ENCODE results near the gene LIN52. TPM values are rescaled to one million over a fixed set of nuclear protein-coding genes. Genes with fewer than 3 reads are reported as not detected.

LIN52 gene
- 7.1 and 7.3 TPM in 2 replicates for polyA plus RNA-seq (2013)

GRCh38 chr14:74084277-74085046, at the start of gene LIN52, which contains the start of gene ALDH6A1:
TSS of gene LIN52 (plus strand) at chr14:74084956. CDS start at chr14:74084975, 19 bp downstream.
TSS of gene ALDH6A1 (minus strand) at chr14:74084453. CDS start at chr14:74084394, 59 bp downstream.
- H3K79me2 ChIP-seq (ENCODE audit: control insufficient read depth, insufficient read depth, low read length, poor library complexity), result peaks cover 1% of the 10 kb centered on the region
- H2BK12ac ChIP-seq (ENCODE audit: low read length), result no peak within 1 kb of the TSS
- peak within 1 kb of the TSS; percentile 67 for H4K12ac ChIP-seq (ENCODE audit: low read depth, low read length)
- peak within 1 kb of the TSS; percentile 46 for H4K91ac ChIP-seq (ENCODE audit: low read depth, low read length)
- no peak within 1 kb of the TSS for H2AK5ac ChIP-seq (ENCODE audit: low read length)
- H3K14ac ChIP-seq (ENCODE audit: low read length), result peak within 1 kb of the TSS; percentile 67
- H2BK5ac ChIP-seq (ENCODE audit: low read depth, low read length, poor library complexity), result no peak within 1 kb of the TSS
- no peaks in the 10 kb centered on the region for H3K36me3 ChIP-seq (ENCODE audit: control insufficient read depth in 1 of 2, insufficient read depth in 2 of 2, low read length in 2 of 2)
- DNase-seq, result peak; percentile 100
- H3K27me3 ChIP-seq (ENCODE audit: insufficient read depth, low read length), result no peaks in the 10 kb centered on the region
- peak within 1 kb of the TSS; percentile 81 for H3K4me3 ChIP-seq (ENCODE audit: low read depth, low read length)
- H3K79me1 ChIP-seq (ENCODE audit: low read length), result peaks cover 4% of the 10 kb centered on the region
- H2BK120ac ChIP-seq (ENCODE audit: insufficient read depth, low read length, poor library complexity), result peak within 1 kb of the TSS; percentile 47
- H3K4me2 ChIP-seq (ENCODE audit: low read length), result peak within 1 kb of the TSS; percentile 98
- peak within 1 kb of the TSS; percentile 82 for H3K9ac ChIP-seq (ENCODE audit: low read length)
- H3K9me3 ChIP-seq (ENCODE audit: insufficient read depth, low read depth, low read length), result no peaks in the 10 kb centered on the region
- H4K8ac ChIP-seq (ENCODE audit: low read depth, low read length), result peak within 1 kb of the TSS; percentile 75
- H3K27ac ChIP-seq (ENCODE audit: low read depth, low read length), result peak within 1 kb of the TSS; percentile 35
- H3K18ac ChIP-seq (ENCODE audit: low read length), result peak within 1 kb of the TSS; percentile 59
- peaks cover 0 to 2% of the 10 kb centered on the region in 2 experiments for H3K4me1 ChIP-seq (ENCODE audit: control insufficient read depth in 1 of 2, insufficient read depth in 2 of 2, low read length in 2 of 2)
- WGBS (ENCODE audit: extremely low coverage, insufficient coverage, insufficient read length), result no CpG with 5 or more reads among the region's 46 CpGs
- H3K4ac ChIP-seq (ENCODE audit: low read depth, low read length), result no peak within 1 kb of the TSS
- H2AFZ ChIP-seq (ENCODE audit: insufficient read depth, low read length, poor library complexity), result peak within 1 kb of the TSS; percentile 89
- no peak within 1 kb of the TSS for H3K23ac ChIP-seq (ENCODE audit: low read length)

- H3K23ac ChIP-seq (ENCODE audit: low read length), result no peak overlapping the region
- no peak overlapping the region for H4K91ac ChIP-seq (ENCODE audit: low read depth, low read length)
- no peak overlapping the region for H4K12ac ChIP-seq (ENCODE audit: low read depth, low read length)
- DNase-seq, result no peak
- H2BK5ac ChIP-seq (ENCODE audit: low read depth, low read length, poor library complexity), result no peak overlapping the region
- H3K4me3 ChIP-seq (ENCODE audit: low read depth, low read length), result no peak overlapping the region
- no CpG with 5 or more reads among the region's 4 CpGs for WGBS (ENCODE audit: extremely low coverage, insufficient coverage, insufficient read length)
- H3K4me2 ChIP-seq (ENCODE audit: low read length), result no peak overlapping the region
- H3K4ac ChIP-seq (ENCODE audit: low read depth, low read length), result no peak overlapping the region
- H3K9ac ChIP-seq (ENCODE audit: low read length), result no peak overlapping the region
- no peak overlapping the region for H2BK120ac ChIP-seq (ENCODE audit: insufficient read depth, low read length, poor library complexity)
- no peak overlapping the region for H4K8ac ChIP-seq (ENCODE audit: low read depth, low read length)
- H2BK12ac ChIP-seq (ENCODE audit: low read length), result no peak overlapping the region
- no peak overlapping the region for H3K18ac ChIP-seq (ENCODE audit: low read length)
- no peaks in the 10 kb centered on the region for H3K36me3 ChIP-seq (ENCODE audit: control insufficient read depth in 1 of 2, insufficient read depth in 2 of 2, low read length in 2 of 2)
- H2AFZ ChIP-seq (ENCODE audit: insufficient read depth, low read length, poor library complexity), result no peak overlapping the region
- no peaks in the 10 kb centered on the region for H3K79me1 ChIP-seq (ENCODE audit: low read length)
- no peak overlapping the region for H2AK5ac ChIP-seq (ENCODE audit: low read length)
- H3K79me2 ChIP-seq (ENCODE audit: control insufficient read depth, insufficient read depth, low read length, poor library complexity), result no peaks in the 10 kb centered on the region
- H3K4me1 ChIP-seq (ENCODE audit: control insufficient read depth in 1 of 2, insufficient read depth in 2 of 2, low read length in 2 of 2), result no peaks in the 10 kb centered on the region
- no peak overlapping the region for H3K14ac ChIP-seq (ENCODE audit: low read length)
- H3K9me3 ChIP-seq (ENCODE audit: insufficient read depth, low read depth, low read length), result no peaks in the 10 kb centered on the region
- H3K27ac ChIP-seq (ENCODE audit: low read depth, low read length), result no peak overlapping the region
- no peaks in the 10 kb centered on the region for H3K27me3 ChIP-seq (ENCODE audit: insufficient read depth, low read length)
Measured at GRCh38 chr14:74035556-74035955, 49.2 kb upstream of the LIN52 start.

- peak; percentile 34 to 84 for DNase-seq
- no peak overlapping the region for H4K91ac ChIP-seq (ENCODE audit: low read depth, low read length)
- H3K4me2 ChIP-seq (ENCODE audit: low read length), result no peak overlapping the region
- H3K79me1 ChIP-seq (ENCODE audit: low read length), result no peaks in the 10 kb centered on the region
- H2AK5ac ChIP-seq (ENCODE audit: low read length), result no peak overlapping the region
- H3K36me3 ChIP-seq (ENCODE audit: control insufficient read depth in 1 of 2, insufficient read depth in 2 of 2, low read length in 2 of 2), result no peaks in the 10 kb centered on the region
- H3K9ac ChIP-seq (ENCODE audit: low read length), result no peak overlapping the region
- no CpG with 5 or more reads among the region's 3 CpGs for WGBS (ENCODE audit: extremely low coverage, insufficient coverage, insufficient read length)
- no peak overlapping the region for H3K4me3 ChIP-seq (ENCODE audit: low read depth, low read length)
- no peak overlapping the region for H4K12ac ChIP-seq (ENCODE audit: low read depth, low read length)
- H2BK5ac ChIP-seq (ENCODE audit: low read depth, low read length, poor library complexity), result no peak overlapping the region
- H3K9me3 ChIP-seq (ENCODE audit: insufficient read depth, low read depth, low read length), result no peaks in the 10 kb centered on the region
- H3K27me3 ChIP-seq (ENCODE audit: insufficient read depth, low read length), result no peaks in the 10 kb centered on the region
- H2BK12ac ChIP-seq (ENCODE audit: low read length), result no peak overlapping the region
- H3K27ac ChIP-seq (ENCODE audit: low read depth, low read length), result no peak overlapping the region
- no peaks in the 10 kb centered on the region for H3K4me1 ChIP-seq (ENCODE audit: control insufficient read depth in 1 of 2, insufficient read depth in 2 of 2, low read length in 2 of 2)
- no peak overlapping the region for H3K18ac ChIP-seq (ENCODE audit: low read length)
- no peaks in the 10 kb centered on the region for H3K79me2 ChIP-seq (ENCODE audit: control insufficient read depth, insufficient read depth, low read length, poor library complexity)
- no peak overlapping the region for H3K14ac ChIP-seq (ENCODE audit: low read length)
- H2AFZ ChIP-seq (ENCODE audit: insufficient read depth, low read length, poor library complexity), result no peak overlapping the region
- no peak overlapping the region for H4K8ac ChIP-seq (ENCODE audit: low read depth, low read length)
- H3K4ac ChIP-seq (ENCODE audit: low read depth, low read length), result no peak overlapping the region
- no peak overlapping the region for H2BK120ac ChIP-seq (ENCODE audit: insufficient read depth, low read length, poor library complexity)
- no peak overlapping the region for H3K23ac ChIP-seq (ENCODE audit: low read length)
Measured at GRCh38 chr14:74038020-74038859, 46.5 kb upstream of the LIN52 start.

GRCh38 chr14:74042296-74042695, 42.5 kb upstream of the LIN52 start:
- no peak overlapping the region for H2BK120ac ChIP-seq (ENCODE audit: insufficient read depth, low read length, poor library complexity)
- no peak overlapping the region for H3K4ac ChIP-seq (ENCODE audit: low read depth, low read length)
- no peak overlapping the region for H4K91ac ChIP-seq (ENCODE audit: low read depth, low read length)
- no peak overlapping the region for H3K4me3 ChIP-seq (ENCODE audit: low read depth, low read length)
- no peak overlapping the region for H2AFZ ChIP-seq (ENCODE audit: insufficient read depth, low read length, poor library complexity)
- H3K27ac ChIP-seq (ENCODE audit: low read depth, low read length), result no peak overlapping the region
- H3K23ac ChIP-seq (ENCODE audit: low read length), result no peak overlapping the region
- no peaks in the 10 kb centered on the region for H3K79me2 ChIP-seq (ENCODE audit: control insufficient read depth, insufficient read depth, low read length, poor library complexity)
- no peaks in the 10 kb centered on the region for H3K27me3 ChIP-seq (ENCODE audit: insufficient read depth, low read length)
- no CpG with 5 or more reads among the region's 2 CpGs for WGBS (ENCODE audit: extremely low coverage, insufficient coverage, insufficient read length)
- no peaks in the 10 kb centered on the region for H3K4me1 ChIP-seq (ENCODE audit: control insufficient read depth in 1 of 2, insufficient read depth in 2 of 2, low read length in 2 of 2)
- no peak overlapping the region for H4K12ac ChIP-seq (ENCODE audit: low read depth, low read length)
- no peak overlapping the region for H3K4me2 ChIP-seq (ENCODE audit: low read length)
- no peak overlapping the region for H2BK5ac ChIP-seq (ENCODE audit: low read depth, low read length, poor library complexity)
- no peaks in the 10 kb centered on the region for H3K9me3 ChIP-seq (ENCODE audit: insufficient read depth, low read depth, low read length)
- H2BK12ac ChIP-seq (ENCODE audit: low read length), result no peak overlapping the region
- no peak overlapping the region for H3K18ac ChIP-seq (ENCODE audit: low read length)
- no peak overlapping the region for H3K14ac ChIP-seq (ENCODE audit: low read length)
- no peak overlapping the region for H2AK5ac ChIP-seq (ENCODE audit: low read length)
- no peaks in the 10 kb centered on the region for H3K79me1 ChIP-seq (ENCODE audit: low read length)
- H3K9ac ChIP-seq (ENCODE audit: low read length), result no peak overlapping the region
- H3K36me3 ChIP-seq (ENCODE audit: control insufficient read depth in 1 of 2, insufficient read depth in 2 of 2, low read length in 2 of 2), result no peaks in the 10 kb centered on the region
- no peak for DNase-seq
- no peak overlapping the region for H4K8ac ChIP-seq (ENCODE audit: low read depth, low read length)
